MV-4-11 (cell line): ENCODE measurements around the gene PRRX1.

ENCODE experiments used
- DNase-seq: peaks from one replicate; lab custom pipeline; 2025; lab: John Stamatoyannopoulos, UW

The PRRX1 gene

GRCh38 chr1:170770254-170770653 is 106.3 kb downstream of the PRRX1 start:
- DNase-seq: no peak

GRCh38 chr1:170776252-170776651 is 112.3 kb downstream of the PRRX1 start:
- DNase-seq: no peak

GRCh38 chr1:170776777-170777176 is 112.8 kb downstream of the PRRX1 start:
- no peak for DNase-seq
